B cell (primary cell): ENCODE data around the gene MAPK7. TPM values are rescaled to one million over a fixed set of nuclear protein-coding genes. Genes with fewer than 3 reads are reported as not detected.

ENCODE experiments used
- ATAC-seq: fragments of 200-7000 bp; cut with Tn5 transposase; one replicate; pipeline ENCODE4 v1.10.0; 2021; ENCODE audit warnings: low read depth, mild to moderate bottlenecking, moderate number of reproducible peaks, moderate library complexity
- CTCF ChIA-PET: fragments of 350-600 bp; sonication (Branson Sonifier 250); formaldehyde crosslinking; loops from one replicate; lab custom pipeline; 2021; ENCODE audit warnings: antibody characterized with exemption, inconsistent platforms; lab: Charles Lee
- POLR2A ChIA-PET: fragments of 350-600 bp; sonication (Branson Sonifier 250); formaldehyde crosslinking; loops from one replicate; lab custom pipeline; 2021; ENCODE audit warnings: antibody characterized with exemption; lab: Charles Lee
- DNase-seq: peaks from one replicate; pipeline ENCODE4 v3.0.0; 2013
- H2AFZ ChIP-seq: 2 replicates; pipeline ENCODE4 v1.6.1; 2012; ENCODE audit warnings: mild to moderate bottlenecking, low read depth, low read length; ENCODE audit not compliant: insufficient read depth, poor library complexity, severe bottlenecking
- H3K27ac ChIP-seq, 2 donors: 1 replicate in 1 of 2; 2 replicates in 1 of 2; pipeline ENCODE4 v1.5.1; 2012 to 2013; ENCODE audit warnings: low read length in 2 of 2, mild to moderate bottlenecking in 2 of 2, moderate library complexity in 1 of 2
- H3K27me3 ChIP-seq, 4 experiments: fragments of 200-600 bp in 1 of 4; sonication (generic) in 1 of 4; replicated peaks in 1 of 4; 1 replicate in 2 of 4; 2 replicates in 2 of 4; pipeline versions ENCODE4 v1.6.1 to v1.7.0; 2013 to 2016; ENCODE audit warnings: low read length in 3 of 4, mild to moderate bottlenecking in 2 of 4, mixed read lengths in 1 of 4, moderate library complexity in 1 of 4; ENCODE audit not compliant: insufficient read depth in 4 of 4, control insufficient read depth in 3 of 4; ENCODE audit errors: control extremely low read depth in 1 of 4
- H3K36me3 ChIP-seq, 2 experiments: replicated peaks in 1 of 2; 1 replicate in 1 of 2; 2 replicates in 1 of 2; pipeline versions ENCODE4 v1.6.1 to v1.7.1; 2013; ENCODE audit warnings: low read length in 1 of 2; ENCODE audit not compliant: insufficient read depth in 2 of 2, control insufficient read depth in 1 of 2; ENCODE audit errors: control extremely low read depth in 1 of 2, extremely low read depth in 1 of 2
- H3K4me1 ChIP-seq, 2 donors: fragments of 200-600 bp in 1 of 2; sonication (generic) in 1 of 2; 1 replicate in 1 of 2; 2 replicates in 1 of 2; pipeline versions ENCODE4 v1.5.1 to v1.6.1; 2013 to 2017; ENCODE audit warnings: low read length in 2 of 2; ENCODE audit not compliant: control insufficient read depth in 2 of 2, insufficient read depth in 2 of 2
- H3K4me2 ChIP-seq: replicated peaks from 2 replicates; pipeline ENCODE3; 2012; ENCODE audit warnings: mild to moderate bottlenecking, low read depth, low read length; ENCODE audit not compliant: poor library complexity, severe bottlenecking
- H3K4me3 ChIP-seq, 5 experiments: fragments of 200-600 bp in 1 of 5; sonication (generic) in 1 of 5; 1 replicate in 3 of 5; 2 replicates in 2 of 5; pipeline versions ENCODE4 v1.5.1 to v1.7.0; 2011 to 2016; ENCODE audit warnings: low read length in 4 of 5, mild to moderate bottlenecking in 4 of 5, low read depth in 2 of 5, control low read depth in 1 of 5, moderate library complexity in 1 of 5; ENCODE audit not compliant: insufficient read depth in 1 of 5; ENCODE audit errors: control extremely low read depth in 1 of 5, extremely low read depth in 1 of 5
- H3K79me2 ChIP-seq: fragments of 200-600 bp; sonication (generic); one replicate; pipeline ENCODE4 v1.6.0; 2016; ENCODE audit warnings: low read length; ENCODE audit not compliant: control insufficient read depth, insufficient read depth
- H3K9ac ChIP-seq: fragments of 200-600 bp; sonication (generic); 2 replicates; pipeline ENCODE4 v1.6.1; 2017; ENCODE audit warnings: mild to moderate bottlenecking, low read length, moderate library complexity
- H3K9me3 ChIP-seq, 3 donors: one replicate each; pipeline versions ENCODE4 v1.6.1 to v1.7.1; 2013; ENCODE audit warnings: low read length in 2 of 3; ENCODE audit not compliant: control insufficient read depth in 2 of 3, insufficient read depth in 1 of 3; ENCODE audit errors: control extremely low read depth in 1 of 3
- H4K20me1 ChIP-seq: 2 replicates; pipeline ENCODE4 v1.6.0; 2012; ENCODE audit warnings: mild to moderate bottlenecking, low read length; ENCODE audit not compliant: insufficient read depth, control insufficient read depth, poor library complexity, severe bottlenecking
- H3K27ac Mint-ChIP-seq: one replicate; pipeline ENCODE4 v1.8.0; 2021; ENCODE audit warnings: mixed read lengths
- H3K27me3 Mint-ChIP-seq: one replicate; pipeline ENCODE4 v1.8.0; 2021; ENCODE audit warnings: mixed read lengths
- H3K4me1 Mint-ChIP-seq: one replicate; pipeline ENCODE4 v1.8.0; 2021; ENCODE audit warnings: mixed read lengths
- H3K4me3 Mint-ChIP-seq: one replicate; pipeline ENCODE4 v1.8.0; 2021; ENCODE audit warnings: mixed read lengths
- H3K9me3 Mint-ChIP-seq: one replicate; pipeline ENCODE4 v1.8.0; 2022; ENCODE audit warnings: mixed read lengths; ENCODE audit not compliant: insufficient read depth
- EZH2 ChIP-seq: IDR thresholded peaks from 2 replicates; pipeline ENCODE4 v1.6.1; 2012; ENCODE audit warnings: borderline replicate concordance, low read depth, mild to moderate bottlenecking, moderate library complexity, low read length; ENCODE audit not compliant: insufficient read depth, poor library complexity, severe bottlenecking
- WGBS: methylation state at CpG from one replicate; pipeline ENCODE4 v1.1.5; 2013; ENCODE audit warnings: missing lambda C conversion rate; ENCODE audit not compliant: insufficient coverage; 5-methylcytosine and 5-hydroxymethylcytosine counted together
- intact Hi-C: fragments of 100-400 bp; cut with micrococcal nuclease; formaldehyde crosslinking; loops from one replicate; pipeline ENCODE4 v1.10.0; 2022
- polyA plus RNA-seq: library from polyadenylated mRNA; depleted of rRNA; stranded (reverse); fragments of >200 nt; gene quantifications from 2 replicates; pipeline ENCODE4 v1.2.3, GENCODE V29; 2012
- total RNA-seq, 2 donors: library from RNA; stranded (reverse); fragments of 120-200 nt in 1 of 2; gene quantifications; 1 replicate in 1 of 2; 2 replicates in 1 of 2; pipeline versions ENCODE4 v1.2.3 to v1.2.4, GENCODE V29; 2013 to 2022
- TF ChIP-seq, protein P1 (sequence below): fragments of 200-600 bp; IDR thresholded peaks from one replicate; pipeline ENCODE4 v1.8.0; 2022; ENCODE audit warnings: antibody characterized with exemption, mild to moderate bottlenecking

Gene MAPK7
- total and polyA plus RNA-seq, 2 donors (not counting 1 experiment from before 2014, with no cell fraction given), result 30.0 to 34.0 TPM

DNA sequence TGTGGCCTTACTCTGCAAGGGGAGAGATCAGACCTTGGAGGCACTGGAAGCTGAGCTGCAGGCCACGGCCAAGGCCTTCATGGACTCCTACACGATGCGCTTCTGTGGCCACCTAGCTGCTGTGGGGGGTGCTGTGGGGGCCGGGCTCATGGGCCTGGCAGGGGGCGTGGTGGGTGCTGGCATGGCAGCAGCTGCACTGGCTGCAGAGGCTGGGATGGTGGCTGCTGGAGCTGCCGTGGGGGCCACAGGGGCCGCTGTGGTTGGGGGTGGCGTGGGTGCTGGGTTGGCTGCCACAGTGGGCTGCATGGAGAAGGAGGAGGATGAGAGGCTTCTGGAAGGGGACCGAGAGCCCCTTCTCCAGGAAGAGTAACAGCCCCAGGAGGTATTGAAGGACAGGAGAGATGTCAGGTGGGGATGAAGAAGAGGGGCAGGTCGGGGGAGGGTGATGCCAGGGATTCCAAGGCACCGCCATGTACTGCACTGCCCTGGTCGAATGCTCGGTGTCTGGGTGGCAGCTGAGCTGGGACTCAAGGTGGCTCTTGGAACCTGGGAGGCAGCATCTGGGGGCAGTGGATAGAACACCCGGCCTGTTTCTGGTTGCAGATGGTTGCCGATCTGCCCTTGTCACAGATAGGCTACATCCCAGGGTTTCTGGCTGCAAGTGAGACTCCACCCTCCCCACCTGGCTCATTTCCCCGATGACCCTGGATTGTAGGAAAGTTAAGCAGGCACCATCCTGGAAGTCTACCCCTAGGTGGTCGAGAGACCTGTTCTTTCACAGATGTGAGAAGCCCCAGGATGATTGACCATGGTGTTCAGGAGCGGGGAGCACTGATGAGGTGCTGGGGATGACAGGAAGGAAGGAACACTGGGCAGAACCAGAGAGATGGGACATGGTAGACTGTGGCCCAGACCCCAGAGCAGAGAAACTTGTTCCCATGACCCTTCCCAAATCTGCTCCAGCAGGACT, 37.8 kb downstream of the MAPK7 start:
- H3K79me2 ChIP-seq, result no peaks in the 10 kb centered on the region
- no peak for TF ChIP-seq EZH2
- TF ChIP-seq, protein P1, sequence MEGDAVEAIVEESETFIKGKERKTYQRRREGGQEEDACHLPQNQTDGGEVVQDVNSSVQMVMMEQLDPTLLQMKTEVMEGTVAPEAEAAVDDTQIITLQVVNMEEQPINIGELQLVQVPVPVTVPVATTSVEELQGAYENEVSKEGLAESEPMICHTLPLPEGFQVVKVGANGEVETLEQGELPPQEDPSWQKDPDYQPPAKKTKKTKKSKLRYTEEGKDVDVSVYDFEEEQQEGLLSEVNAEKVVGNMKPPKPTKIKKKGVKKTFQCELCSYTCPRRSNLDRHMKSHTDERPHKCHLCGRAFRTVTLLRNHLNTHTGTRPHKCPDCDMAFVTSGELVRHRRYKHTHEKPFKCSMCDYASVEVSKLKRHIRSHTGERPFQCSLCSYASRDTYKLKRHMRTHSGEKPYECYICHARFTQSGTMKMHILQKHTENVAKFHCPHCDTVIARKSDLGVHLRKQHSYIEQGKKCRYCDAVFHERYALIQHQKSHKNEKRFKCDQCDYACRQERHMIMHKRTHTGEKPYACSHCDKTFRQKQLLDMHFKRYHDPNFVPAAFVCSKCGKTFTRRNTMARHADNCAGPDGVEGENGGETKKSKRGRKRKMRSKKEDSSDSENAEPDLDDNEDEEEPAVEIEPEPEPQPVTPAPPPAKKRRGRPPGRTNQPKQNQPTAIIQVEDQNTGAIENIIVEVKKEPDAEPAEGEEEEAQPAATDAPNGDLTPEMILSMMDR, result no peak

GRCh38 chr17:19417611-19418010, 39.3 kb downstream of the MAPK7 start:
- TF ChIP-seq, protein P1, result no peak
- no peak for TF ChIP-seq EZH2
- H3K4me2 ChIP-seq, result no peak overlapping the region
- Mint-ChIP-seq H3K27ac (no peak overlapping the region), H3K27me3 (peaks cover 18% of the 10 kb centered on the region), H3K9me3 (no peaks in the 10 kb centered on the region), H3K4me3 (no peak overlapping the region), H3K4me1 (peaks cover 5% of the 10 kb centered on the region)
- WGBS, result 63% methylated on average over 3 of the region's 3 CpGs
- CTCF ChIA-PET, result no interaction called here
- no peak overlapping the region for H3K27ac ChIP-seq
- no peaks in the 10 kb centered on the region for H3K4me1 ChIP-seq
- no peaks in the 10 kb centered on the region for H3K9me3 ChIP-seq
- DNase-seq, result no peak
- H3K9ac ChIP-seq, result no peak overlapping the region
- H3K4me3 ChIP-seq, result no peak overlapping the region
- no peaks in the 10 kb centered on the region for H3K79me2 ChIP-seq
- no peak overlapping the region for H2AFZ ChIP-seq
- no peaks in the 10 kb centered on the region for H4K20me1 ChIP-seq
- intact Hi-C loops, result no loop called here
- ATAC-seq, result no peak
- POLR2A ChIA-PET, result no interaction called here
- H3K27me3 ChIP-seq, result peaks cover 0 to 11% (median 0%) of the 10 kb centered on the region in 4 experiments
- no peaks in the 10 kb centered on the region for H3K36me3 ChIP-seq

More for the DNA sequence above, 37.8 kb downstream of the MAPK7 start:
- no peak overlapping the region for H3K27ac Mint-ChIP-seq
- Histone ChIP-seq H3K27ac (no peak overlapping the region), H2AFZ (no peak overlapping the region), H3K4me1 (no peaks in the 10 kb centered on the region), H3K9me3 (no peaks in the 10 kb centered on the region), H3K36me3 (no peaks in the 10 kb centered on the region), H3K27me3 (peaks cover 0 to 7% (median 0%) of the 10 kb centered on the region in 4 experiments), H4K20me1 (no peaks in the 10 kb centered on the region), H3K4me2 (no peak overlapping the region), H3K9ac (no peak overlapping the region), H3K4me3 (no peak overlapping the region)
- no peaks in the 10 kb centered on the region for H3K9me3 Mint-ChIP-seq
- no peak for ATAC-seq
- H3K4me3 Mint-ChIP-seq, result no peak overlapping the region
- DNase-seq, result no peak
- POLR2A ChIA-PET, result no interaction called here
- intact Hi-C loops, result no loop called here
- H3K4me1 Mint-ChIP-seq, result peaks cover 5% of the 10 kb centered on the region
- H3K27me3 Mint-ChIP-seq, result peaks cover 12% of the 10 kb centered on the region
- WGBS, result 92% methylated on average over 17 of the region's 18 CpGs
- CTCF ChIA-PET, result no interaction called here
